ENCODE data around the gene ATP5F1D.

The ATP5F1D gene

GRCh38 chr19:1274852-1275259 lies 33.3 kb downstream of the ATP5F1D start:
- TF ChIP-seq CTCF (conservative IDR thresholded peaks at IDR 0.05; ENCODE audit: low read length), result no peak
- no peak for TF ChIP-seq EZH2phosphoT487 (IDR thresholded peaks at IDR 0.05; ENCODE audit: borderline replicate concordance)
- Histone ChIP-seq H3K79me2 (ENCODE audit: insufficient read depth, low read length) (peaks cover 68% of the 10 kb centered on the region), H3K27me3 (ENCODE audit: insufficient read depth, low read length, poor library complexity, severe bottlenecking) (peaks cover 2% of the 10 kb centered on the region), H3K4me2 (ENCODE audit: low read depth, low read length, poor library complexity, severe bottlenecking) (peak overlapping the region; percentile 98), H3F3A (ENCODE audit: low read depth) (peaks cover 14% of the 10 kb centered on the region), H3K9ac (ENCODE audit: low read depth, low read length, poor library complexity, severe bottlenecking) (peak overlapping the region; percentile 85), H3K9me3 (ENCODE audit: insufficient read depth, low read depth, low read length) (no peaks in the 10 kb centered on the region), H3K4me1 (ENCODE audit: insufficient read depth, low read length, poor library complexity, severe bottlenecking) (peaks cover 40% of the 10 kb centered on the region), H3K4me3 (ENCODE audit: low read length, poor library complexity, severe bottlenecking) (peak overlapping the region; percentile 90), H3K36me3 (ENCODE audit: insufficient read depth, low read length) (peaks cover 56% of the 10 kb centered on the region; the same call in 1 of the 2 replicates), H4K20me1 (ENCODE audit: insufficient read depth, low read length, poor library complexity, severe bottlenecking) (peaks cover 63% of the 10 kb centered on the region), H3K9me2 (replicated peaks; ENCODE audit: low read depth, low read length) (no peaks in the 10 kb centered on the region), H2AFZ (ENCODE audit: low read length) (no peak overlapping the region)

GRCh38 chr19:1275260-1275975 lies 33.9 kb downstream of the ATP5F1D start, which contains the start of gene FAM174C:
FAM174C (plus strand) TSS chr19:1275530; CDS start chr19:1275550, 20 bp downstream.
- Histone ChIP-seq H3K9ac (ENCODE audit: low read depth, low read length, poor library complexity, severe bottlenecking) (peak within 1 kb of the TSS; percentile 85), H3K4me3 (ENCODE audit: low read length, poor library complexity, severe bottlenecking) (peak within 1 kb of the TSS; percentile 90), H3K27me3 (ENCODE audit: insufficient read depth, low read length, poor library complexity, severe bottlenecking) (no peaks in the 10 kb centered on the region), H3K36me3 (ENCODE audit: insufficient read depth, low read length) (peaks cover 55% of the 10 kb centered on the region; the same call in 1 of the 2 replicates), H3K9me3 (ENCODE audit: insufficient read depth, low read depth, low read length) (no peaks in the 10 kb centered on the region), H3K79me2 (ENCODE audit: insufficient read depth, low read length) (peaks cover 63% of the 10 kb centered on the region), H4K20me1 (ENCODE audit: insufficient read depth, low read length, poor library complexity, severe bottlenecking) (peaks cover 58% of the 10 kb centered on the region), H3K4me1 (ENCODE audit: insufficient read depth, low read length, poor library complexity, severe bottlenecking) (peaks cover 35% of the 10 kb centered on the region), H3F3A (ENCODE audit: low read depth) (peaks cover 14% of the 10 kb centered on the region), H3K4me2 (ENCODE audit: low read depth, low read length, poor library complexity, severe bottlenecking) (peak within 1 kb of the TSS; percentile 98), H2AFZ (ENCODE audit: low read length) (peak within 1 kb of the TSS; percentile 21; the same call in 1 of the 2 replicates), H3K9me2 (replicated peaks; ENCODE audit: low read depth, low read length) (no peaks in the 10 kb centered on the region)
- TF ChIP-seq EZH2phosphoT487 (IDR thresholded peaks at IDR 0.05; ENCODE audit: borderline replicate concordance) (no peak), CTCF (conservative IDR thresholded peaks at IDR 0.05; ENCODE audit: low read length) (no peak)

- peaks cover 56% of the 10 kb centered on the region for H3K79me2 ChIP-seq (ENCODE audit: insufficient read depth, low read length)
Observed at GRCh38 chr19:1275976-1276627, 34.6 kb downstream of the ATP5F1D start.

More at GRCh38 chr19:1275976-1276627, 34.6 kb downstream of the ATP5F1D start:
- Histone ChIP-seq H3F3A (ENCODE audit: low read depth) (peaks cover 14% of the 10 kb centered on the region), H2AFZ (ENCODE audit: low read length) (peak overlapping the region; percentile 21; the same call in 1 of the 2 replicates), H4K20me1 (ENCODE audit: insufficient read depth, low read length, poor library complexity, severe bottlenecking) (peaks cover 51% of the 10 kb centered on the region), H3K4me2 (ENCODE audit: low read depth, low read length, poor library complexity, severe bottlenecking) (peak overlapping the region; percentile 98), H3K36me3 (ENCODE audit: insufficient read depth, low read length) (peaks cover 49% of the 10 kb centered on the region; the same call in 1 of the 2 replicates), H3K27me3 (ENCODE audit: insufficient read depth, low read length, poor library complexity, severe bottlenecking) (no peaks in the 10 kb centered on the region), H3K9ac (ENCODE audit: low read depth, low read length, poor library complexity, severe bottlenecking) (peak overlapping the region; percentile 85), H3K9me2 (replicated peaks; ENCODE audit: low read depth, low read length) (no peaks in the 10 kb centered on the region), H3K4me1 (ENCODE audit: insufficient read depth, low read length, poor library complexity, severe bottlenecking) (peaks cover 28% of the 10 kb centered on the region), H3K9me3 (ENCODE audit: insufficient read depth, low read depth, low read length) (no peaks in the 10 kb centered on the region), H3K4me3 (ENCODE audit: low read length, poor library complexity, severe bottlenecking) (peak overlapping the region; percentile 90)
- TF ChIP-seq EZH2phosphoT487 (IDR thresholded peaks at IDR 0.05; ENCODE audit: borderline replicate concordance) (no peak), CTCF (conservative IDR thresholded peaks at IDR 0.05; ENCODE audit: low read length) (no peak)

All from Loucy (cell line).